ENCODE results near the gene RAB25. TPM values are rescaled to one million over a fixed set of nuclear protein-coding genes. Genes with fewer than 3 reads are reported as not detected.
"Not testable (repeated sequence)": the region's sequence is repeated elsewhere in the genome, so short reads cannot be mapped to it uniquely, and the experiment has no call there.

The RAB25 gene
- polyA plus RNA-seq, 1 donor: not detected

- DNase-seq (ENCODE audit: low read depth): no peak
Measured at GRCh38 chr1:156115514-156116374, 54.8 kb downstream of the RAB25 start.

- DNase-seq (ENCODE audit: low read depth): not testable (repeated sequence)
Measured at GRCh38 chr1:156116731-156117130, 55.8 kb downstream of the RAB25 start.

- no peak for DNase-seq (ENCODE audit: low read depth)
Measured at GRCh38 chr1:156117414-156118176, 56.6 kb downstream of the RAB25 start.

- DNase-seq (ENCODE audit: low read depth): no peak
Measured at GRCh38 chr1:156118177-156118868, 57.4 kb downstream of the RAB25 start.

GRCh38 chr1:156119503-156120209 lies 58.7 kb downstream of the RAB25 start:
- no peak for DNase-seq (ENCODE audit: low read depth)

Other genes starting within 250 kb of the RAB25 start
- 31.4 TPM for gene GON4L, start 203.9 kb upstream of the RAB25 start, polyA plus RNA-seq (ENCODE audit: insufficient read length)
- gene SYT11, start 201.6 kb upstream of the RAB25 start, polyA plus RNA-seq (ENCODE audit: insufficient read length): 14.1 TPM
- gene RIT1, start 149.8 kb upstream of the RAB25 start, polyA plus RNA-seq (ENCODE audit: insufficient read length): 25.9 TPM
- gene KHDC4, start 126.7 kb upstream of the RAB25 start, polyA plus RNA-seq (ENCODE audit: insufficient read length): 38.0 TPM
- not detected for gene RXFP4, start 119.5 kb upstream of the RAB25 start, polyA plus RNA-seq (ENCODE audit: insufficient read length)
- gene ARHGEF2, start 82.6 kb upstream of the RAB25 start, polyA plus RNA-seq (ENCODE audit: insufficient read length): 143 TPM
- gene SSR2, start 40.2 kb upstream of the RAB25 start, polyA plus RNA-seq (ENCODE audit: insufficient read length): 218 TPM
- gene UBQLN4, start 7.4 kb upstream of the RAB25 start, polyA plus RNA-seq (ENCODE audit: insufficient read length): 47.5 TPM
- gene LAMTOR2, start 6.4 kb upstream of the RAB25 start, polyA plus RNA-seq (ENCODE audit: insufficient read length): 36.3 TPM
- gene MEX3A, start 21.3 kb downstream of the RAB25 start, polyA plus RNA-seq (ENCODE audit: insufficient read length): 21.8 TPM
- gene LMNA, start 53.6 kb downstream of the RAB25 start, polyA plus RNA-seq (ENCODE audit: insufficient read length): 298 TPM
- gene SEMA4A, start 92.4 kb downstream of the RAB25 start, polyA plus RNA-seq (ENCODE audit: insufficient read length): 3.0 TPM
- 10.8 TPM for gene SLC25A44, start 132.9 kb downstream of the RAB25 start, polyA plus RNA-seq (ENCODE audit: insufficient read length)
- 49.2 TPM for gene PMF1, start 151.8 kb downstream of the RAB25 start, polyA plus RNA-seq (ENCODE audit: insufficient read length)
- 3.1 TPM for gene BGLAP, start 181.0 kb downstream of the RAB25 start, polyA plus RNA-seq (ENCODE audit: insufficient read length)
- 4.0 TPM for gene PAQR6, start 186.9 kb downstream of the RAB25 start, polyA plus RNA-seq (ENCODE audit: insufficient read length)
- gene SMG5, start 221.7 kb downstream of the RAB25 start, polyA plus RNA-seq (ENCODE audit: insufficient read length): 53.3 TPM
- gene TMEM79, start 223.2 kb downstream of the RAB25 start, polyA plus RNA-seq (ENCODE audit: insufficient read length): 4.3 TPM
- 21.2 TPM for gene GLMP, start 234.5 kb downstream of the RAB25 start, polyA plus RNA-seq (ENCODE audit: insufficient read length)
- not detected for gene VHLL, start 238.1 kb downstream of the RAB25 start, polyA plus RNA-seq (ENCODE audit: insufficient read length)

Measured in forelimb muscle (tissue), 1 donor.